Activated CD8-positive, alpha-beta memory T cell treated with anti-CD3 and anti-CD28 coated beads, Interleukin-2, amount 50 U/mL, for 1 hour (primary cell): ENCODE results near the gene APOL6.
"Not testable (repeated sequence)": the region's sequence is repeated elsewhere in the genome, so short reads cannot be mapped to it uniquely, and the experiment has no call there.

Experiments
- DNase-seq: peaks from one replicate; pipeline ENCODE4 v3.0.0-alpha.2; 2020; ENCODE audit errors: extremely low read depth

Gene APOL6

GRCh38 chr22:35677460-35678187 is 29.4 kb downstream of the APOL6 start:
- DNase-seq = no peak

- no peak for DNase-seq
Observed at GRCh38 chr22:35678836-35679235, 30.6 kb downstream of the APOL6 start.

GRCh38 chr22:35679492-35679891 is 31.2 kb downstream of the APOL6 start:
- DNase-seq = not testable (repeated sequence)

- DNase-seq = no peak
Observed at GRCh38 chr22:35681454-35682052, 33.3 kb downstream of the APOL6 start.

GRCh38 chr22:35683560-35683959 is 35.3 kb downstream of the APOL6 start:
- no peak for DNase-seq

GRCh38 chr22:35684270-35684700 is 36.0 kb downstream of the APOL6 start:
- DNase-seq = no peak

GRCh38 chr22:35684732-35685131 is 36.5 kb downstream of the APOL6 start:
- no peak for DNase-seq

GRCh38 chr22:35685731-35686130 is 37.5 kb downstream of the APOL6 start:
- DNase-seq = no peak

- DNase-seq = no peak
Observed at GRCh38 chr22:35686298-35686697, 38.1 kb downstream of the APOL6 start.

- no peak for DNase-seq
Observed at GRCh38 chr22:35687461-35687860, 39.2 kb downstream of the APOL6 start.

GRCh38 chr22:35688913-35689675 is 40.8 kb downstream of the APOL6 start:
- no peak for DNase-seq

- DNase-seq = no peak
Observed at GRCh38 chr22:35690001-35690400, 41.8 kb downstream of the APOL6 start.

- DNase-seq = no peak
Observed at GRCh38 chr22:35695202-35695601, 47.0 kb downstream of the APOL6 start.

- DNase-seq = no peak
Observed at GRCh38 chr22:35697142-35697541, 48.9 kb downstream of the APOL6 start.

- not testable (repeated sequence) for DNase-seq
Observed at GRCh38 chr22:35699852-35700251, 51.6 kb downstream of the APOL6 start.

- DNase-seq = no peak
Observed at GRCh38 chr22:35703861-35704584, 55.8 kb downstream of the APOL6 start.

- no peak for DNase-seq
Observed at GRCh38 chr22:35705141-35705540, 56.9 kb downstream of the APOL6 start.

- DNase-seq = no peak
Observed at GRCh38 chr22:35708453-35708852, 60.2 kb downstream of the APOL6 start.

- DNase-seq = no peak
Observed at GRCh38 chr22:35708917-35709316, 60.7 kb downstream of the APOL6 start.

- DNase-seq = no peak
Observed at GRCh38 chr22:35711336-35711735, 63.1 kb downstream of the APOL6 start.

GRCh38 chr22:35712672-35713071 is 64.4 kb downstream of the APOL6 start:
- DNase-seq = no peak

GRCh38 chr22:35717572-35717971 is 69.3 kb downstream of the APOL6 start, which contains the start of gene APOL5:
TSS of gene APOL5 (plus strand) at chr22:35717872. CDS start at chr22:35717872, 0 bp downstream.
- no peak for DNase-seq
